SKM-1 treated with dmso at 0.1 percent for 144 hours (cell line): ENCODE results near the gene GAS7.

ENCODE experiments used
- DNase-seq: peaks from one replicate; lab custom pipeline; 2025; ENCODE audit not compliant: unreplicated experiment; lab: John Stamatoyannopoulos, UW

The GAS7 gene

GRCh38 chr17:10136258-10136981 is 62.0 kb downstream of the GAS7 start:
- DNase-seq = no peak

- no peak for DNase-seq
These were observed 62.7 kb downstream of the GAS7 start for GRCh38 chr17:10135539-10136257.

- DNase-seq = no peak
These were observed 67.7 kb downstream of the GAS7 start for GRCh38 chr17:10130677-10131076.

DNA sequence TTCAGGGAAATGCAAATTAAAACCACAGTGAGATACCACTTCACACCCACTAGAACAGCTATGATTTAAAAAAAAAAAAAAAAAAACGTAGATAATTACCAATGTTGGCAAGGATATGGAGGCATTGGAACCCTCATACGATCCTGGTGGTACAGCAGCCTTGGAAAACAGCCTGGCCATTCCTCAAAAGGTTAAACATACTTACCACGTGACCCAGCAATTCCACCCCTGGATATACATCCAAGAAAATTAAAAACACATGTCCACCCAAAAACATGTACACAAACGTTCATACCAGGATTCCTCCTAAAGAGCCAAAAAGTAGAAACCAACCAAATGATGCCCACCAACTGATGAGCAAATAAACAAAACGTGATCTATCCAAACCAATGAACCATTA is 68.1 kb downstream of the GAS7 start:
- DNase-seq = no peak

DNA sequence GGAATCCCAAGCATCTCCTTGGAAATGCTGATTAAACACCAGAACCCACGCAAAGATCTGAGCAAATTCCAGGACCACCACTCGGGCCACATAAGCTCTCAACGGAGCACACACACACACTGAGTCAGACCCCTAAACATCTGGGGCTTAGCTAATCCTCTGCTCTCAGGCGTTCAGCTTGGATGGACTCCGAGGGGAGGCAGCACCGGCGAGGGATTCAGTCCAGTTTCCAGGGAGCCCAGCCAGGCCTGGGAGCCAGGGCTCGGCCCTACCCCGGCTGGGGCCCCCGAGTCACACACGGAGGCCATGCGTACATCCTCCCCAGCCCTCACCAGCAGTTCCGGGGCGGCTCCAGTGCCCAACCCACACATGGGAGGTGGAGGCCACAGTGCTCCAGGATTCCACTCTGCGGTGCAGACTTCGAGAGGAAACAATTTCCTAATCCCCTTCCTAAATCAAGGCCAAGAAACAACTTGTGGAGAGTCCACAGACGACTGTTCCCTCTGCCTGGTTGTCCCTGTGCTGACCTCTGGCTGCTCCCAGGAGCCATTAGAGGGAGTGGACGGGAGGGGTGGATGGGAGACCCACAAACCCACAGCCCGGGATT is 70.5 kb downstream of the GAS7 start:
- no peak for DNase-seq

- DNase-seq = no peak
These were observed 71.5 kb downstream of the GAS7 start for GRCh38 chr17:10126616-10127501.

DNA sequence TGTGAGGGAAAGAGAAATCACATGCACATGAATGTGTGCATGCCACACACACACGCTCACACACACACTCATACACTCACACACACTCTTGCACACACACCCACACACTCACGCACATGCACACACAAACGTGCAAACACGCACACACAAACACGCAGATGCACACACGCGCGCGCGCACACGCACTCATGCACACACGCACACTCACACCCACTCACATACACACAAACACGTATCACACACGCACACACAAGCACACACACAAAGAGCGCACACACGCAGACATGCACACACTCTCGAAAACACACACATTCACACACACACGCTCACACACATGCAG is 72.2 kb downstream of the GAS7 start:
- DNase-seq = no peak

DNA sequence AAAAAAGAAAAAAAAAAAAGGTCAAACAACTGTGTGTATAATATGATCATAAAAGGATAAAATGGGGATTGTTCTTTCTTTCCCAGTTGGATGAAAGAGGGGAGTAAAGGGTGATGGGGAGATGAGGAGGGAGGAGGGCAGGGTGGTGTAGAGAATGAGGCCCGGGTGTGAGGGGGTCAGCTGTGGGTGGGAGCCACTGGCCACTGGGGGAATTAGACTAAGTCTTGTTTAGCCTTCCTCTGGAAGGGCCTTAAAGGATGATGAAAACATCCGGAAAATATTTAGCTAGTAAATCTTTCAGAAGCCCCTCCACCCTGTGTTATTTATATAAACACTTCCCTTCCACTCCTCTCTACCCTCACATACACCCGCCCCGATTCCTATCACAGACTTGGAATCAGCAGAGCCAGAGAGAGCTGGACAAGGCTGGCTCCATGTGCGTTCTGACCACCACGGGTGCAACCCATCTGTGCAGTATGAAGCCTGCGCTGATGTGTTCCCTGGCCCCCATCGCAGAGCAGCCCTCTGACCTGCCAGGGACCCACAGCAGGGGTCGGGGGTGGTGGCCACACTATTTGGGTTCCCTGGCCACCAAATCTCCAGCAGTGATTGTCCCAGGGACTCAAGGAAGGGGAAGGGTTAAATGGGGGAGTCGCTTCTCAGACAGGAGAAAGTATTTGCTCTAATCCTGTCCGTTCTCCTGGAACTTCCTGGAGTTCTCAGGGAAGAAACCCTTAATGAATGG is 72.7 kb downstream of the GAS7 start:
- no peak for DNase-seq

GRCh38 chr17:10123093-10123492 is 75.3 kb downstream of the GAS7 start:
- DNase-seq = no peak

- DNase-seq = no peak
These were observed 76.3 kb downstream of the GAS7 start for GRCh38 chr17:10121971-10122707.

DNA sequence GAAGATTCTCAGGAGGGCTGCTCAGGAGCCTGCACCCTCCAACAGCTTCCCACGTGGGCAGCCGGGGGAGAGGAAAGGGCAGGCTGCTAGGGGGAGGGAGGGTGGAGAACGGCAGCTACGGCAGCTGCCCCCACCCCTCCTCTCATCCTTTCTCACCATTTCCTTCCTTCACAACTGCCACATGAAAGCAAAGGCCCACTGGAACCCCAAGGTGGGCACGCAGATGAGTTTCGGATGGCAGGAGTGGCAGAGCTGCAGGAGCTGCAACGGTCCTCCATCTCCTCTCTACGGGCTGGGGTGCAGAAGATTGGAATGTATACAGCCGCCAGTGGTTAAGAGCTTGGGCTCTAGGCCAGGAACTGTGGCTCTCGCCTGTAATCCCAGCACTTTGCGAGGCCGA is 77.7 kb downstream of the GAS7 start:
- DNase-seq = no peak

GRCh38 chr17:10120109-10120485 is 78.3 kb downstream of the GAS7 start:
- peak; percentile 41 for DNase-seq

DNA sequence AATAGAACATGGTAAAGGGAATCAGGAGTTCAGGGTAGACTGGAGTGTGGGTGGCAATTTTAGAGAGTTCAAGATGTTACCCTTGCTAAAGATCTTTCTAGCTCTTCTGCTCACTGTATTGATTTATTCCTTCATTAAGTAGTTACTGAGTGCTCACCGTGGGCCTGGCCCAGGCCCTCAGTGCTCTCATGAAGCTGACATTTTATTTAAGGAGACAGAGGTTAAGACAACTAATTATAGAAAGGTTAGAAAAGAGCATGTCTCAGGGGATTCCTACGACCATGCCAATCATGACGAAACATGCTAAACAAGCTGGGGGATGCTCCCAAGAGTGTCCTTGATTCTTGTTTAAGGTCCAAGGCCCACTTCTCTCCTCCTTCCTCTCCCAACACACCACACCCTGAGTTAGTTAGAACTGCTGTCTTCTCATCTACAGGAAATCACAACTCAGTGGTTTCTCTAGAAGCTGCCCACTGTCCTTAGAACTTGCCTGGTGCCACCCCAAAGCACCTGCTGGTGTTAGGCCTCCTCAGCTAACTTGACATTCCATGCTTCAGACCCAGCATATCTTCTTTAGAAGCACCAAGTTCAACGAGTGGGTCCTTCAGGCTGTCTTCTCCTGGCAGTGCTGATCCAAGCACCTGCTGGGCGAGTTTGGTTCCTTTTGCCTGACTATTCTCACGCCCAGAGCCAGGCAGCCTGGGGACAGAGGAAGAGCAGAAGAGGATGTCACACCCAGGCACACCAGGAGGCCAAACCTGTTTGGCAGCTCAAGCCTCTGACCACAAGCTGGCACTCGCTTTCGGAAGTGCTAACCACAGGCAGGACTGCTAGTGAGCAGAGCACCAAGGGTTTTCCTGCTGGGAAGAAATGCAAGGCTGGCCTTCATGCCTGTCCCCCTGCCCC is 79.0 kb downstream of the GAS7 start:
- peak; percentile 46 for DNase-seq

GRCh38 chr17:10118788-10119130 is 79.6 kb downstream of the GAS7 start:
- no peak for DNase-seq

DNA sequence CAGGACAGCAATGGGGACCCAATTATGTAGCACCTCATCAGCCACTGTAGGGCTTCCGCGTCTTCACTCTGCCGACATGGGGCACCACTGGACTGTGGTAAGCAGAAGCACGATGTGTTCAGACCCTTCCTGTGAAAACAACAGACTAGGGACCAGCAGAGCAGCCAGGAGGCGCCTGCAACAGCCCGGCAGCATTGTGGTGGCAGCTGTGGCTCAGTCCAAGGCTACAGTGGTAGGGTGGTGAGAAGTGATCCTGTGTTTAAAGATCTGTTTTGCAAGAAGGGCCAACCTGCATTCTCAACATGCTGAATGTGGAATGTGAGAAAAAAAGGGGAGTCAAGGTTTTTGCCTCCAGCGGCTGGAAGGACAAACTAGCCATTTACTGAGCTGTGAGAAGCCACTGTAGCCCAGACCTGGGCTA is 80.8 kb downstream of the GAS7 start:
- DNase-seq = no peak

DNA sequence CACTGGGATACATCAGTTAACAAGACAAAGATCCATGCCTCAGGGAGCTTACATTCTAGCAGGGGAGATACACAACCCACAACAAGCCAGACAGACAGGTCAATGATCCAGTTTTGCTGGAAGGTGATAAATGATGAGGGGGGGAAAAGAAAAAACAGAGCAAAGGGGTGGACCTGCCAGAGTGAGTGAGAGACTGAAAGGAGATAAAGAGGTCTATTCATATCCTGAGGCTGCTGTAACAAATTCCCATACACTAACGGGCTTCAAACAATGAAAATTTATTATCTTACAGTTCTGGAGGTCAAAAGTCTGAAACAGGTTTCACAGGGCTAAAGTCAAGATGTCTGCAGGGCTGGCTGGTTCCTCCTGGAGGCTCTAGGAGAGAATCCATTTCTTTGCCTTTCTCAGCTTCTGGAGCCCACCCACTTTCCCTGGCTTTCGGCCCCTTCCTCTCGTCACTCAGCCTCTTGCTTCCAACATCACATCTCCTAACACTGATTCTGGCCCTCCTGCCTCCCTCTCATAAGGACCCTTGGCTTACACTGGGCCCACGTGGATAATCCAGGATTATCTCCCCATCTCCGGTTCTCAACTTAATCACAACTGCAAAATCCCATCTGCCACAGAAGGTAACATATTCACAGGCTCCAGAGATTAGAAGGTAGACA is 81.5 kb downstream of the GAS7 start:
- no peak for DNase-seq

GRCh38 chr17:10116267-10116666 is 82.1 kb downstream of the GAS7 start:
- DNase-seq = no peak

- no peak for DNase-seq
These were observed 82.9 kb downstream of the GAS7 start for GRCh38 chr17:10115536-10115932.
